SK-N-MC (cell line): ENCODE data around the gene FOXC1.

Source experiments
- DNase-seq: peaks from one replicate; pipeline ENCODE4 v3.0.0-alpha.2; 2011; ENCODE audit warnings: low read depth, low spot score
- H3K27ac ChIP-seq: fragments of 200-600 bp; sonication (generic); 2 replicates; pipeline ENCODE4 v1.5.1; 2016; ENCODE audit warnings: mixed run types
- H3K36me3 ChIP-seq: fragments of 200-600 bp; sonication (generic); 2 replicates; pipeline ENCODE4 v1.6.1; 2017; ENCODE audit warnings: antibody characterized with exemption, low read length, mixed read lengths; ENCODE audit not compliant: insufficient read depth
- H3K4me3 ChIP-seq: fragments of 200-600 bp; sonication (generic); 2 replicates; pipeline ENCODE4 v1.5.1; 2016
- H3K9ac ChIP-seq: fragments of 200-600 bp; sonication (generic); 2 replicates; pipeline ENCODE4 v1.8.0; 2017; ENCODE audit warnings: mixed run types, mixed read lengths; ENCODE audit not compliant: insufficient read length
- H3K9me3 ChIP-seq: fragments of 200-600 bp; sonication (generic); 2 replicates; pipeline ENCODE4 v1.6.1; 2017; ENCODE audit warnings: low read depth, mild to moderate bottlenecking, antibody characterized with exemption, low read length, moderate library complexity, mixed read lengths
- EZH2 ChIP-seq: fragments of 200-600 bp; sonication (generic); IDR thresholded peaks from one replicate; pipeline ENCODE4 v1.6.1; 2017; ENCODE audit warnings: antibody characterized with exemption
- FOXP2 ChIP-seq: optimal IDR thresholded peaks from 2 replicates; pipeline ENCODE3; 2011; ENCODE audit warnings: mild to moderate bottlenecking, moderate library complexity; ENCODE audit not compliant: insufficient read depth; ENCODE audit errors: extremely low read length, control extremely low read depth
- POLR2AphosphoS5 ChIP-seq: IDR thresholded peaks from 2 replicates; pipeline ENCODE4 v1.6.1; 2012; ENCODE audit warnings: mild to moderate bottlenecking, low read depth, low read length, borderline replicate concordance

FOXC1 gene

DNA sequence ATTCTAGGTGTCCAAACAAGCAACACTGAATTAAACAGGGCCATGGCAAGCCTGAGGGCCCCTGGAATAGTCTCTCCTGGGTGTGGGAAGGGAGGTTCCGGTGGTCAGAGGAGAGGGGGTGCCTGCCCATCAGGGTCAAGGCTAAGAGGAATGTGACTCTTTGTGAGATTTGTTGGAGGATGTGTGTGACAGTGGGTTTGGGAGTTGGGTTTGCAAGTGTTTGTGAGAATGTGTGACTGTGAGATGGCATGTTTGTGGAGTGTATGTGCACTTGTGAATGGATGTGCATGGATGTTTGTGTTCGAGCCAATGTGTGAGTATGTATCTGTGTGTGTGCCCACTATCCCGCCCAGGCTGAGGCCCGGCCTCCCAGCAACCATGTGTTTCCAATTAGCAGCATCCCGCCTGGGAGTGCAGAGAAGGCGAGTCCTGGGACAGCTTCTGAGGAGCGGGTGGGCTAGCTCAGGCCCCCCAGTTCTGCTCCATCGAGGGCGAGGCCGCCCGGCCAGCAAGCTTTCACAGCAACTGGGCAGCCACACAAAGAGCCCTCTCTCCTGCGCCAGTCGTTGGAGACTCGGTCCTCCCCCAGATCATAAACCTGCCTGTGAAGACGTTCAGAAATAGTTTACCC is 12.6 kb downstream of the FOXC1 start:
- no peaks in the 10 kb centered on the region for H3K9me3 ChIP-seq
- no peaks in the 10 kb centered on the region for H3K36me3 ChIP-seq
- no peak for DNase-seq
- no peak overlapping the region for H3K9ac ChIP-seq
- TF ChIP-seq FOXP2 (no peak), EZH2 (no peak), POLR2AphosphoS5 (no peak)
- no peak overlapping the region for H3K27ac ChIP-seq
- H3K4me3 ChIP-seq, result no peak overlapping the region

DNA sequence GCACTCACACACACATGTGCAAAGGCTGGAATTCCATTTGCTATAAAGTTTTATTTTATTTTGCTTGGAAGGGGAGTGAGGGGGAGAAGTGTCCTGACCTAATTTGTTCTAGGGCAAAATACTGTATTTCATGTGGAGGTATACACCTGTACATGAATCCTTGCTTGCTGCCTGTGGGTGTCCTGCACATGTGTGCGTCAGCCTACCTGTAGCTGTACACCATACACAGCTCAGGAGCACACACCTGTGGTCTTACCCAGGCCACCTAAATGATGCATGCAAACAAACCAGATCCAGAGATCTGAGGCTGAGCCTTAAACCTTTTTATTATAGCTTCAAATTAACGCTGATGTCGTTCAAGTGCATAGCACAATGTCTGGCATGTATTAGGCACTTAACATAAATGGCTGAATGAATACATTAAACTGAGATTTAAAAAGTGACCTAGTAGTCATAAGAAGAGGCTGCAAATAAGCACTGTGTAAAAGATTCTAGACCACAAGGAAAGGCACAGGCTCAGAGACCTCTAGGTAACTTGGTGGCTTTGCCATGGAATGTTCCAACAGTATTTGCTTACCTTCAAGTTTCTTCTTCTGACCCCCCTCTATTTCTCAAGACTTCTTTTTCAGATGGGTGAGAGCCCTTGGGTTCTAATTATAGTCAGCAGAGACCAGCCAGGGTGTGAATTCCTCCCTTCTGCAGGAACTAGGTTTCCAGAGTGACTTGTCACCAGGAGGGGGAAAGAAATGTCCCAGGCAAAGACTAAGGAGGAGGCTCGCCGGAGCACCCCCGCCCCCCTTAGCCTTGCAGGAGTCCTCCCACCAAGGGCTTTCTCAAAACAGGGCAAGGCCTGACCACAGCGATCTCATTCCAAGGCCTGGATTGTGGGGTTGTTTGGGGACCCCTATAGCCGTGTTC is 13.4 kb downstream of the FOXC1 start:
- Histone ChIP-seq H3K9ac (no peak overlapping the region), H3K9me3 (no peaks in the 10 kb centered on the region), H3K27ac (no peak overlapping the region), H3K36me3 (no peaks in the 10 kb centered on the region), H3K4me3 (no peak overlapping the region)
- TF ChIP-seq POLR2AphosphoS5 (no peak), EZH2 (no peak), FOXP2 (no peak)
- DNase-seq, result no peak

DNA sequence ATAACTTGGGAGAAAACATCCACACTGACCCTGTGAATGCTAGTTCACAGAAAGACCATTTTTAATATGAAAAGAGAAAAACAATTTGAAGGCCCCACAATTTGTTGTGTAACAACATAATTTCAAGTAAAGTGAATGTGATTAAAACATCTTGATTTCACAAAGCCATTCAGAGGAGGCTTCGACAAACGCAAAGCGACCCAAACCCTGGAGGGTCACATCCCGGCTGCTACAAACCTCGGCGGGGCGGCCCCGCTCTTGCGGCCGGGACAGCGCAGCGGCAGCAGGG is 14.0 kb downstream of the FOXC1 start:
- Histone ChIP-seq H3K4me3 (no peak overlapping the region), H3K36me3 (no peaks in the 10 kb centered on the region)

GRCh38 chr6:1624058-1624850 is 14.5 kb downstream of the FOXC1 start:
- Histone ChIP-seq H3K36me3 (no peaks in the 10 kb centered on the region), H3K9ac (no peak overlapping the region), H3K9me3 (no peaks in the 10 kb centered on the region), H3K4me3 (peak overlapping the region; percentile 74), H3K27ac (no peak overlapping the region)
- TF ChIP-seq POLR2AphosphoS5, result no peak
- TF ChIP-seq FOXP2, result no peak
- TF ChIP-seq EZH2, result no peak
- no peak for DNase-seq

More for the DNA sequence above, 14.0 kb downstream of the FOXC1 start:
- no peak overlapping the region for H3K9ac ChIP-seq
- TF ChIP-seq EZH2 (no peak), FOXP2 (no peak), POLR2AphosphoS5 (no peak)
- no peaks in the 10 kb centered on the region for H3K9me3 ChIP-seq
- H3K27ac ChIP-seq, result no peak overlapping the region
- DNase-seq, result no peak

DNA sequence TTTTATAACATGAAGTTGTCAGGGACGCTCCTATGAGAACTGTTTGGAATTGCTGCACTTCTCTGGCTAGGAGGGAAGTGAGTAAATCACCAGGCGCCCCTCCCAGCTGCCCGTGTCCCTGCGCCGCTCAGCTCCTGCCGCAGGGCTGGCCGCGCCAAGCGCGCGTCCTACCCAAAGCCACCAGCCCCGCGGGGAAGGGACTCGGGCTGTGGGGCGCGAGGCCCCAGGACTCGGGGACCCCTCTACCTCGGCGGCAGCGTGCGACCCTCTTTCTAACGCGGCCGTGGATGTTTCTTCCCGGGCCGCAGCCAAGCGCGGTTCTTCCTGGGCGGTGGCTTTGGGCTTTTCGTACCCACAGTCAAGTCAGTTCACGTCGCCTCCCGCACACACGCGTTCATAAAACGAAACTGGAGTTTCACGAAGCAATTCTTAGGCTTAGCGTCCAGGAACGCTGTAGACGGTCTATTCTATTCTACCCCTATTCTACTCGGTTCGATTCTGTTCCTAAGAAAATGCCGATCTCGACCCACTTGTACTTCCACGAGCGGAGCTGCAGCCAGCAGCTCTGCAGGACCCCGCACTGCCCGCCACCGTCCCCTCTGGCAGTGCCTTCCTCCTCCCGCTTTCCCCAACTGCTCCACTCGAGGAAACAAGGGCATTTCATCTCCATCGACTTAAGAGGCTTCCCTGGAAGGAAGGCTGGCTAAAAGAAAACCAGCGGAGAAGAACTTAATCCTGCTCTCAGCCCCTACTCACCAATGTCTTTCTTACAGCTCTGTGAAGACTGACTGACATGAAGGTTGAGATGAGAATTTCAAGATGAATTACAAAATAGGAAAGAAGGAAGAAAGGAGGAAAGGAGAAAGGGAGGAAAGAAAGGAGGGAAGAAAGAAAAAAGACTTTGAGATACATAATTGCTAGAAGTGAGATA is 15.4 kb downstream of the FOXC1 start:
- Histone ChIP-seq H3K36me3 (no peaks in the 10 kb centered on the region), H3K27ac (no peak overlapping the region), H3K9ac (no peak overlapping the region), H3K9me3 (no peaks in the 10 kb centered on the region), H3K4me3 (peak overlapping the region; percentile 74)
- no peak for TF ChIP-seq POLR2AphosphoS5
- DNase-seq, result no peak

DNA sequence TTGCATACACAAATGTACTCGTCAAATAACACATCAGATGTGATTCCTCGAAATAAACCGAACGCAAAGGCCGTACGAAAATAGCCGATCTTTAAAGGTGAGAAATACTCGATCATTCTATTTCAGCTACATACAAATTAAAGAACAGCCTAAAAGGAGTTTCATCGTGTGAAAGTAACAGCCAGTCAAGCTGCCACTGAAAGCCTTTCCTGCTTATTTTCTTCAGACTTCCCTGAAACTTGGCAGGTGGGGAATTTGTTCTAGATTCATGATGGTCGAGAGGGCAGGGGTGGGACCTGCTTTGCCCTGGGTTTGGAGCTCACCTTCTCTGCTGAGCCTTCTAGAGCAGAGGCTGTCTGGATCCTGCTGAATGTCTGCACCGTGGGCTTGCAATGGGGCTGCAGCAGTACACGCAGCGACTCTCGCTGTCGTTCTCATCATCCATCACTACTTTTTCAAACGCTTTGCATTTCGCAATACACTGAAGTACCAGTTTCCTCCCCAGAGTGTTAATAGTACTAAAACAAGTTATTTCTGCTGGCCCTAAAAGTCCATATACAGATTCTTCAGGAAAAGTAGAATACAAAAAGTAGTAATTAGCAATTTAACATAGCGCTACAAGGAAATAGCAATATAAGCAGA is 16.2 kb downstream of the FOXC1 start:
- H3K4me3 ChIP-seq, result peak overlapping the region; percentile 24; the same call in 1 of the 2 replicates
- no peak overlapping the region for H3K27ac ChIP-seq
- no peaks in the 10 kb centered on the region for H3K9me3 ChIP-seq
- H3K9ac ChIP-seq, result no peak overlapping the region
- TF ChIP-seq FOXP2, result no peak
- TF ChIP-seq POLR2AphosphoS5, result no peak
- TF ChIP-seq EZH2, result no peak
- DNase-seq, result peak; percentile 51
- H3K36me3 ChIP-seq, result no peaks in the 10 kb centered on the region

DNA sequence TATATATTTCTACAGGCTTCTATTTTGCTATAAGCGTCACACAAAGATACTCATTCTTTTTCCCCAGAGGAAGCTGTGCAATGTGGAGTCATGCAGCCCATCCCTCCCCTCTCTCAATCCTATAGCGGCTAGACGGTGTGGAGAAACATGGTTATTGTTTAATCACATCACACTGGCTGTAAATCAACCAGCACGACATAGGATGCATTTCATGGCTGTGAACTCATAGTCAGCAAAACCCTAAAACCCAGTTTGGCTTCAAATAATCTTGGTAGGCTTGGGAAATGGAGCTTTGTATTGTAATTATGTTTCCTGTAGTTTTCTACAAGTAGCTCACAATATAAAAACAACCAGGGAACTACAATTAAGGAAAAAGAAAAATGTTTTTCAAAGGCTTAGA is 16.8 kb downstream of the FOXC1 start:
- no peak for DNase-seq
- H3K9ac ChIP-seq, result no peak overlapping the region
- no peak for TF ChIP-seq POLR2AphosphoS5
- TF ChIP-seq FOXP2, result no peak
- TF ChIP-seq EZH2, result no peak
- H3K4me3 ChIP-seq, result peak overlapping the region; percentile 24; the same call in 1 of the 2 replicates
- H3K36me3 ChIP-seq, result no peaks in the 10 kb centered on the region
- no peaks in the 10 kb centered on the region for H3K9me3 ChIP-seq
- H3K27ac ChIP-seq, result no peak overlapping the region
